ENCODE measurements around the gene CRHR1.

Gene CRHR1

GRCh38 chr17:45847101-45847500 is 63.0 kb downstream of the CRHR1 start:
- 91% methylated on average over 4 of the region's 4 CpGs for WGBS
- Histone ChIP-seq H3K27me3 (ENCODE audit: insufficient read depth, low read length) (0 out of 2 replicates have a peak, but pooled peaks cover under 1% of the 10 kb centered on the region), H3K4me3 (ENCODE audit: low read length) (no peak overlapping the region), H3K9ac (ENCODE audit: low read depth, low read length) (no peak overlapping the region), H3K27ac (ENCODE audit: low read depth, low read length) (no peak overlapping the region), H3K4me1 (ENCODE audit: insufficient read depth, low read length) (no peaks in the 10 kb centered on the region), H3K36me3 (ENCODE audit: insufficient read depth, low read length) (no peaks in the 10 kb centered on the region), H3K9me3 (ENCODE audit: insufficient read depth, low read depth, low read length) (no peaks in the 10 kb centered on the region)

- Histone ChIP-seq H3K4me3 (ENCODE audit: low read length) (no peak overlapping the region), H3K27ac (ENCODE audit: low read depth, low read length) (no peak overlapping the region), H3K36me3 (ENCODE audit: insufficient read depth, low read length) (no peaks in the 10 kb centered on the region), H3K27me3 (ENCODE audit: insufficient read depth, low read length) (0 out of 2 replicates have a peak, but pooled peaks cover 5% of the 10 kb centered on the region), H3K9ac (ENCODE audit: low read depth, low read length) (no peak overlapping the region), H3K9me3 (ENCODE audit: insufficient read depth, low read depth, low read length) (no peaks in the 10 kb centered on the region), H3K4me1 (ENCODE audit: insufficient read depth, low read length) (no peaks in the 10 kb centered on the region)
- 81% methylated on average over 4 of the region's 5 CpGs for WGBS
Measured at GRCh38 chr17:45847747-45848146, 63.6 kb downstream of the CRHR1 start.

- no peak overlapping the region for H3K9ac ChIP-seq (ENCODE audit: low read depth, low read length)
- no peaks in the 10 kb centered on the region for H3K9me3 ChIP-seq (ENCODE audit: insufficient read depth, low read depth, low read length)
- H3K4me3 ChIP-seq (ENCODE audit: low read length) = no peak overlapping the region
- no peaks in the 10 kb centered on the region for H3K36me3 ChIP-seq (ENCODE audit: insufficient read depth, low read length)
- H3K27ac ChIP-seq (ENCODE audit: low read depth, low read length) = no peak overlapping the region
- 90% methylated on average over 9 of the region's 9 CpGs for WGBS
- 0 out of 2 replicates have a peak, but pooled peaks cover 5% of the 10 kb centered on the region for H3K27me3 ChIP-seq (ENCODE audit: insufficient read depth, low read length)
- H3K4me1 ChIP-seq (ENCODE audit: insufficient read depth, low read length) = no peaks in the 10 kb centered on the region
Measured at GRCh38 chr17:45848405-45848804, 64.3 kb downstream of the CRHR1 start.

- WGBS = 84% methylated on average over 15 of the region's 15 CpGs
- Histone ChIP-seq H3K27me3 (ENCODE audit: insufficient read depth, low read length) (0 out of 2 replicates have a peak, but pooled peaks cover 5% of the 10 kb centered on the region), H3K9ac (ENCODE audit: low read depth, low read length) (no peak overlapping the region), H3K4me3 (ENCODE audit: low read length) (no peak overlapping the region), H3K9me3 (ENCODE audit: insufficient read depth, low read depth, low read length) (no peaks in the 10 kb centered on the region), H3K4me1 (ENCODE audit: insufficient read depth, low read length) (no peaks in the 10 kb centered on the region), H3K27ac (ENCODE audit: low read depth, low read length) (no peak overlapping the region), H3K36me3 (ENCODE audit: insufficient read depth, low read length) (no peaks in the 10 kb centered on the region)
Measured at GRCh38 chr17:45848868-45849535, 64.9 kb downstream of the CRHR1 start.

GRCh38 chr17:45849536-45849990 is 65.4 kb downstream of the CRHR1 start:
- H3K4me1 ChIP-seq (ENCODE audit: insufficient read depth, low read length) = no peaks in the 10 kb centered on the region
- H3K9ac ChIP-seq (ENCODE audit: low read depth, low read length) = no peak overlapping the region
- no peaks in the 10 kb centered on the region for H3K9me3 ChIP-seq (ENCODE audit: insufficient read depth, low read depth, low read length)
- 86% methylated on average over 7 of the region's 7 CpGs for WGBS
- no peaks in the 10 kb centered on the region for H3K36me3 ChIP-seq (ENCODE audit: insufficient read depth, low read length)
- H3K27ac ChIP-seq (ENCODE audit: low read depth, low read length) = no peak overlapping the region
- no peak overlapping the region for H3K4me3 ChIP-seq (ENCODE audit: low read length)
- 0 out of 2 replicates have a peak, but pooled peaks cover 5% of the 10 kb centered on the region for H3K27me3 ChIP-seq (ENCODE audit: insufficient read depth, low read length)

- no peaks in the 10 kb centered on the region for H3K36me3 ChIP-seq (ENCODE audit: insufficient read depth, low read length)
- no peak overlapping the region for H3K4me3 ChIP-seq (ENCODE audit: low read length)
- H3K27me3 ChIP-seq (ENCODE audit: insufficient read depth, low read length) = 0 out of 2 replicates have a peak, but pooled peaks cover 5% of the 10 kb centered on the region
- 86% methylated on average over 4 of the region's 4 CpGs for WGBS
- H3K27ac ChIP-seq (ENCODE audit: low read depth, low read length) = no peak overlapping the region
- no peaks in the 10 kb centered on the region for H3K9me3 ChIP-seq (ENCODE audit: insufficient read depth, low read depth, low read length)
- H3K9ac ChIP-seq (ENCODE audit: low read depth, low read length) = no peak overlapping the region
- H3K4me1 ChIP-seq (ENCODE audit: insufficient read depth, low read length) = no peaks in the 10 kb centered on the region
Measured at GRCh38 chr17:45850011-45850410, 65.9 kb downstream of the CRHR1 start.

GRCh38 chr17:45850468-45850867 is 66.3 kb downstream of the CRHR1 start:
- no peaks in the 10 kb centered on the region for H3K4me1 ChIP-seq (ENCODE audit: insufficient read depth, low read length)
- H3K27ac ChIP-seq (ENCODE audit: low read depth, low read length) = no peak overlapping the region
- 0 out of 2 replicates have a peak, but pooled peaks cover 5% of the 10 kb centered on the region for H3K27me3 ChIP-seq (ENCODE audit: insufficient read depth, low read length)
- no peaks in the 10 kb centered on the region for H3K36me3 ChIP-seq (ENCODE audit: insufficient read depth, low read length)
- H3K9ac ChIP-seq (ENCODE audit: low read depth, low read length) = no peak overlapping the region
- no peak overlapping the region for H3K4me3 ChIP-seq (ENCODE audit: low read length)
- no peaks in the 10 kb centered on the region for H3K9me3 ChIP-seq (ENCODE audit: insufficient read depth, low read depth, low read length)
- 92% methylated on average over 5 of the region's 5 CpGs for WGBS

GRCh38 chr17:45851022-45851421 is 66.9 kb downstream of the CRHR1 start:
- H3K9ac ChIP-seq (ENCODE audit: low read depth, low read length) = no peak overlapping the region
- 0 out of 2 replicates have a peak, but pooled peaks cover 5% of the 10 kb centered on the region for H3K27me3 ChIP-seq (ENCODE audit: insufficient read depth, low read length)
- H3K4me1 ChIP-seq (ENCODE audit: insufficient read depth, low read length) = no peaks in the 10 kb centered on the region
- H3K9me3 ChIP-seq (ENCODE audit: insufficient read depth, low read depth, low read length) = no peaks in the 10 kb centered on the region
- no peak overlapping the region for H3K27ac ChIP-seq (ENCODE audit: low read depth, low read length)
- no peaks in the 10 kb centered on the region for H3K36me3 ChIP-seq (ENCODE audit: insufficient read depth, low read length)
- no peak overlapping the region for H3K4me3 ChIP-seq (ENCODE audit: low read length)
- WGBS = 85% methylated on average over 6 of the region's 6 CpGs

GRCh38 chr17:45851464-45851863 is 67.3 kb downstream of the CRHR1 start:
- WGBS = 67% methylated on average over 8 of the region's 8 CpGs

GRCh38 chr17:45851873-45852272 is 67.8 kb downstream of the CRHR1 start:
- Histone ChIP-seq H3K4me1 (ENCODE audit: insufficient read depth, low read length) (no peaks in the 10 kb centered on the region), H3K36me3 (ENCODE audit: insufficient read depth, low read length) (no peaks in the 10 kb centered on the region), H3K9me3 (ENCODE audit: insufficient read depth, low read depth, low read length) (no peaks in the 10 kb centered on the region), H3K9ac (ENCODE audit: low read depth, low read length) (no peak overlapping the region), H3K4me3 (ENCODE audit: low read length) (no peak overlapping the region), H3K27me3 (ENCODE audit: insufficient read depth, low read length) (0 out of 2 replicates have a peak, but pooled peaks cover 5% of the 10 kb centered on the region), H3K27ac (ENCODE audit: low read depth, low read length) (no peak overlapping the region)
- WGBS = 83% methylated on average over 1 of the region's 1 CpG

More at GRCh38 chr17:45851464-45851863, 67.3 kb downstream of the CRHR1 start:
- no peaks in the 10 kb centered on the region for H3K4me1 ChIP-seq (ENCODE audit: insufficient read depth, low read length)
- no peaks in the 10 kb centered on the region for H3K36me3 ChIP-seq (ENCODE audit: insufficient read depth, low read length)
- 0 out of 2 replicates have a peak, but pooled peaks cover 5% of the 10 kb centered on the region for H3K27me3 ChIP-seq (ENCODE audit: insufficient read depth, low read length)
- H3K4me3 ChIP-seq (ENCODE audit: low read length) = no peak overlapping the region
- H3K9me3 ChIP-seq (ENCODE audit: insufficient read depth, low read depth, low read length) = no peaks in the 10 kb centered on the region
- H3K9ac ChIP-seq (ENCODE audit: low read depth, low read length) = no peak overlapping the region
- no peak overlapping the region for H3K27ac ChIP-seq (ENCODE audit: low read depth, low read length)

- H3K27ac ChIP-seq (ENCODE audit: low read depth, low read length) = no peak overlapping the region
Measured at GRCh38 chr17:45852535-45853297, 68.6 kb downstream of the CRHR1 start.

More at GRCh38 chr17:45852535-45853297, 68.6 kb downstream of the CRHR1 start:
- H3K9me3 ChIP-seq (ENCODE audit: insufficient read depth, low read depth, low read length) = no peaks in the 10 kb centered on the region
- H3K27me3 ChIP-seq (ENCODE audit: insufficient read depth, low read length) = 0 out of 2 replicates have a peak, but pooled peaks cover 5% of the 10 kb centered on the region
- no peak overlapping the region for H3K4me3 ChIP-seq (ENCODE audit: low read length)
- no peaks in the 10 kb centered on the region for H3K4me1 ChIP-seq (ENCODE audit: insufficient read depth, low read length)
- WGBS = 29% methylated on average over 10 of the region's 12 CpGs
- no peak overlapping the region for H3K9ac ChIP-seq (ENCODE audit: low read depth, low read length)
- no peaks in the 10 kb centered on the region for H3K36me3 ChIP-seq (ENCODE audit: insufficient read depth, low read length)
